Measurements from ENCODE around the gene CLSTN2.

Gene CLSTN2

GRCh38 chr3:140007911-140008869 is 73.2 kb downstream of the CLSTN2 start:
- DNase-seq = no peak

- no peak for DNase-seq
These were observed 75.4 kb downstream of the CLSTN2 start for GRCh38 chr3:140010391-140010790.

- no peak for DNase-seq
These were observed 76.1 kb downstream of the CLSTN2 start for GRCh38 chr3:140011086-140011485.

GRCh38 chr3:140011611-140012277 is 76.8 kb downstream of the CLSTN2 start:
- no peak for DNase-seq

GRCh38 chr3:140013220-140013619 is 78.2 kb downstream of the CLSTN2 start:
- no peak for DNase-seq

- no peak for DNase-seq
These were observed 80.0 kb downstream of the CLSTN2 start for GRCh38 chr3:140014831-140015495.

- DNase-seq = no peak
These were observed 80.8 kb downstream of the CLSTN2 start for GRCh38 chr3:140015741-140016140.

GRCh38 chr3:140018556-140018955 is 83.6 kb downstream of the CLSTN2 start:
- DNase-seq = no peak

GRCh38 chr3:140019946-140020345 is 85.0 kb downstream of the CLSTN2 start:
- no peak for DNase-seq

- no peak for DNase-seq
These were observed 85.6 kb downstream of the CLSTN2 start for GRCh38 chr3:140020541-140020940.

GRCh38 chr3:140021269-140021668 is 86.3 kb downstream of the CLSTN2 start:
- DNase-seq = no peak

GRCh38 chr3:140022066-140022770 is 87.2 kb downstream of the CLSTN2 start:
- no peak for DNase-seq

GRCh38 chr3:140023616-140024530 is 88.9 kb downstream of the CLSTN2 start:
- DNase-seq = peak; percentile 0

- DNase-seq = no peak
These were observed 96.2 kb downstream of the CLSTN2 start for GRCh38 chr3:140031170-140031569.

GRCh38 chr3:140034058-140034457 is 99.1 kb downstream of the CLSTN2 start:
- DNase-seq = no peak

GRCh38 chr3:140035871-140036270 is 100.9 kb downstream of the CLSTN2 start:
- DNase-seq = peak; percentile 17

GRCh38 chr3:140050396-140050795 is 115.4 kb downstream of the CLSTN2 start:
- no peak for DNase-seq

GRCh38 chr3:140051019-140051957 is 116.3 kb downstream of the CLSTN2 start:
- no peak for DNase-seq

GRCh38 chr3:140052771-140053702 is 118.1 kb downstream of the CLSTN2 start:
- no peak for DNase-seq
